ENCODE measurements around the gene APBA3. TPM values are rescaled to one million over a fixed set of nuclear protein-coding genes. Genes with fewer than 3 reads are reported as not detected.

The APBA3 gene
- polyA plus RNA-seq, 1 donor (not counting 4 experiments of a cell fraction or from before 2014, with no cell fraction given) = 6.7 TPM

- Histone ChIP-seq H3K9me3 (ENCODE audit: control insufficient read depth, low read depth, low read length) (no peaks in the 10 kb centered on the region), H3K36me3 (ENCODE audit: control insufficient read depth in 2 of 2, extremely low read depth in 1 of 2, insufficient read depth in 2 of 2, low read length in 2 of 2) (no peaks in the 10 kb centered on the region), H3K4me2 (ENCODE audit: control insufficient read depth, extremely low read depth, insufficient read depth, low read depth, low read length) (peak overlapping the region; percentile 10), H3K79me2 (ENCODE audit: control insufficient read depth, insufficient read depth, low read length) (no peaks in the 10 kb centered on the region), H3K4me1 (ENCODE audit: control insufficient read depth, extremely low read depth, insufficient read depth, low read length) (peaks cover 2% of the 10 kb centered on the region), H3K9me1 (ENCODE audit: control insufficient read depth, extremely low read depth, insufficient read depth, low read length) (no peaks in the 10 kb centered on the region), H3K27me3 (ENCODE audit: control insufficient read depth, extremely low read depth, insufficient read depth, low read length) (peaks cover 30% of the 10 kb centered on the region), H4K20me1 (ENCODE audit: control insufficient read depth, extremely low read depth, insufficient read depth, low read length) (no peaks in the 10 kb centered on the region), H3K4me3 (ENCODE audit: control insufficient read depth in 2 of 3, extremely low read depth in 1 of 3, insufficient read depth in 2 of 3, low read depth in 1 of 3, low read length in 3 of 3) (no peak overlapping the region), H3K9ac (ENCODE audit: control insufficient read depth, extremely low read depth, insufficient read depth, low read length) (no peak overlapping the region), H2AFZ (ENCODE audit: control insufficient read depth, low read length) (no peak overlapping the region), H3K27ac (ENCODE audit: control insufficient read depth, insufficient read depth, low read length) (no peak overlapping the region)
- FAIRE-seq = no peak
- dilution Hi-C loops (cut with MboI; ENCODE audit: extremely low pct_ligation_motif_present, low sequenced_read_pairs) = no loop called here
- DNase-seq (ENCODE audit: low read depth, low spot score) = no peak
- peak; percentile 84 for TF ChIP-seq EZH2 (IDR thresholded peaks at IDR 0.05; ENCODE audit: low read length)
- peak in 1 of 3 experiments; percentile 27 for TF ChIP-seq CTCF (optimal IDR thresholded peaks at IDR 0.05 in 1 of 3, IDR thresholded peaks at IDR 0.05 in 1 of 3, conservative IDR thresholded peaks at IDR 0.05 in 1 of 3; ENCODE audit: extremely low read depth in 1 of 3, insufficient read depth in 2 of 3, low read length in 3 of 3)
These were observed 40.1 kb upstream of the APBA3 start for GRCh38 chr19:3801412-3802096.

GRCh38 chr19:3800996-3801395, 39.5 kb upstream of the APBA3 start:
- H3K4me2 ChIP-seq (ENCODE audit: control insufficient read depth, extremely low read depth, insufficient read depth, low read depth, low read length) = peak overlapping the region; percentile 10

More at GRCh38 chr19:3800996-3801395, 39.5 kb upstream of the APBA3 start:
- Histone ChIP-seq H3K9me3 (ENCODE audit: control insufficient read depth, low read depth, low read length) (peaks cover 2% of the 10 kb centered on the region), H3K27me3 (ENCODE audit: control insufficient read depth, extremely low read depth, insufficient read depth, low read length) (peaks cover 30% of the 10 kb centered on the region), H3K4me1 (ENCODE audit: control insufficient read depth, extremely low read depth, insufficient read depth, low read length) (peaks cover 2% of the 10 kb centered on the region), H3K36me3 (ENCODE audit: control insufficient read depth in 2 of 2, extremely low read depth in 1 of 2, insufficient read depth in 2 of 2, low read length in 2 of 2) (no peaks in the 10 kb centered on the region), H4K20me1 (ENCODE audit: control insufficient read depth, extremely low read depth, insufficient read depth, low read length) (no peaks in the 10 kb centered on the region), H3K27ac (ENCODE audit: control insufficient read depth, insufficient read depth, low read length) (no peak overlapping the region), H3K9ac (ENCODE audit: control insufficient read depth, extremely low read depth, insufficient read depth, low read length) (no peak overlapping the region), H2AFZ (ENCODE audit: control insufficient read depth, low read length) (no peak overlapping the region), H3K79me2 (ENCODE audit: control insufficient read depth, insufficient read depth, low read length) (no peaks in the 10 kb centered on the region), H3K4me3 (ENCODE audit: control insufficient read depth in 2 of 3, extremely low read depth in 1 of 3, insufficient read depth in 2 of 3, low read depth in 1 of 3, low read length in 3 of 3) (no peak overlapping the region), H3K9me1 (ENCODE audit: control insufficient read depth, extremely low read depth, insufficient read depth, low read length) (no peaks in the 10 kb centered on the region)
- TF ChIP-seq CTCF (optimal IDR thresholded peaks at IDR 0.05 in 1 of 3, IDR thresholded peaks at IDR 0.05 in 1 of 3, conservative IDR thresholded peaks at IDR 0.05 in 1 of 3; ENCODE audit: extremely low read depth in 1 of 3, insufficient read depth in 2 of 3, low read length in 3 of 3) (no peak), EZH2 (IDR thresholded peaks at IDR 0.05; ENCODE audit: low read length) (no peak)
- dilution Hi-C loops (cut with MboI; ENCODE audit: extremely low pct_ligation_motif_present, low sequenced_read_pairs) = no loop called here
- no peak for FAIRE-seq
- DNase-seq (ENCODE audit: low read depth, low spot score) = no peak
